ENCODE data around the gene SLC25A46. TPM values are rescaled to one million over a fixed set of nuclear protein-coding genes. Genes with fewer than 3 reads are reported as not detected.
"Not testable (repeated sequence)": the region's sequence is repeated elsewhere in the genome, so short reads cannot be mapped to it uniquely, and the experiment has no call there.

SLC25A46 gene
- total RNA-seq, 1 experiment from 2014 or later = 121 TPM

- no peaks in the 10 kb centered on the region for H3K9me2 ChIP-seq (replicated peaks; ENCODE audit: insufficient read depth, low read length)
- no peak overlapping the region for H3K4me3 ChIP-seq (ENCODE audit: low read length)
- H3K79me2 ChIP-seq (ENCODE audit: low read length) = no peaks in the 10 kb centered on the region
- no peak overlapping the region for H2AFZ ChIP-seq (ENCODE audit: low read length)
- H3K9me3 ChIP-seq (ENCODE audit: low read length) = no peaks in the 10 kb centered on the region
- H3K9ac ChIP-seq (ENCODE audit: low read length) = no peak overlapping the region
- no peak for DNase-seq
- no peaks in the 10 kb centered on the region for H3K36me3 ChIP-seq (ENCODE audit: insufficient read depth, low read length)
- H3K4me2 ChIP-seq (ENCODE audit: low read depth, low read length, poor library complexity, severe bottlenecking) = no peak overlapping the region
- H3K4me1 ChIP-seq (ENCODE audit: low read length) = no peaks in the 10 kb centered on the region
- H3K27ac ChIP-seq (ENCODE audit: low read length) = no peak overlapping the region
- H4K20me1 ChIP-seq (ENCODE audit: insufficient read depth, low read depth, low read length) = no peaks in the 10 kb centered on the region
- no peaks in the 10 kb centered on the region for H3K27me3 ChIP-seq (ENCODE audit: low read length)
These were observed 22.3 kb upstream of the SLC25A46 start for GRCh38 chr5:110716247-110717245.

DNA sequence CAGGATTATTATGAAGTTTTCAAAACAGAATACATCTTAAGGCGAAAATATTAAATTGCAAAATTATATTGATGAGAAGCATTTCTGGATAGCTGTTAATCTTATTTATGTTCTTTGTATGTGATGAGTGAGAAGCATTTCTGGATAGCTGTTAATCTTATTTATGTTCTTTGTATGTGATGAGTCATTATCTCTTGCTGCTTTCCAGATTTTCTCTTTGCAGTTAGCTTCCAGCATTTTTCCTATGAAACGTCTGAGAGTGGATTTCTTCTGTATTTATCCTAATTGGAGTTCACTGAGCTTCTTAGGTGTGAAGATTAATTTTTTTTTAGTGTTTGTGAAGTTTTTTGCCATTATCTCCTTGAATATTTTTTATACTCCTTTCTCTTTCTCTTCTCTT, 20.5 kb upstream of the SLC25A46 start:
- DNase-seq = no peak
- Histone ChIP-seq H4K20me1 (ENCODE audit: insufficient read depth, low read depth, low read length) (no peaks in the 10 kb centered on the region), H3K4me2 (ENCODE audit: low read depth, low read length, poor library complexity, severe bottlenecking) (no peak overlapping the region), H3K4me3 (ENCODE audit: low read length) (no peak overlapping the region), H3K4me1 (ENCODE audit: low read length) (no peaks in the 10 kb centered on the region), H3K9me2 (replicated peaks; ENCODE audit: insufficient read depth, low read length) (no peaks in the 10 kb centered on the region), H2AFZ (ENCODE audit: low read length) (no peak overlapping the region), H3K9ac (ENCODE audit: low read length) (no peak overlapping the region), H3K9me3 (ENCODE audit: low read length) (no peaks in the 10 kb centered on the region), H3K79me2 (ENCODE audit: low read length) (no peaks in the 10 kb centered on the region), H3K27ac (ENCODE audit: low read length) (no peak overlapping the region), H3K36me3 (ENCODE audit: insufficient read depth, low read length) (no peaks in the 10 kb centered on the region), H3K27me3 (ENCODE audit: low read length) (no peaks in the 10 kb centered on the region)

- Histone ChIP-seq H4K20me1 (ENCODE audit: insufficient read depth, low read depth, low read length) (no peaks in the 10 kb centered on the region), H3K4me1 (ENCODE audit: low read length) (peaks cover 9% of the 10 kb centered on the region), H3K79me2 (ENCODE audit: low read length) (no peaks in the 10 kb centered on the region), H3K9me3 (ENCODE audit: low read length) (no peaks in the 10 kb centered on the region), H3K4me3 (ENCODE audit: low read length) (peak within 1 kb of the TSS; percentile 66), H3K36me3 (ENCODE audit: insufficient read depth, low read length) (no peaks in the 10 kb centered on the region), H2AFZ (ENCODE audit: low read length) (peak within 1 kb of the TSS; percentile 100), H3K4me2 (ENCODE audit: low read depth, low read length, poor library complexity, severe bottlenecking) (peak within 1 kb of the TSS; percentile 90), H3K9ac (ENCODE audit: low read length) (peak within 1 kb of the TSS; percentile 43), H3K9me2 (replicated peaks; ENCODE audit: insufficient read depth, low read length) (no peaks in the 10 kb centered on the region), H3K27me3 (ENCODE audit: low read length) (no peaks in the 10 kb centered on the region), H3K27ac (ENCODE audit: low read length) (no peak within 1 kb of the TSS)
- peak; percentile 82 for DNase-seq
These were observed 12.4 kb upstream of the SLC25A46 start, which contains the start of gene TMEM232 for GRCh38 chr5:110726249-110727024. Gene TMEM232, minus strand, starts transcription at chr5:110726671. Its CDS starts 59,319 bp downstream, at chr5:110667352.

GRCh38 chr5:110727025-110727314, 11.8 kb upstream of the SLC25A46 start:
- H2AFZ ChIP-seq (ENCODE audit: low read length) = peak overlapping the region; percentile 100
- no peaks in the 10 kb centered on the region for H3K9me2 ChIP-seq (replicated peaks; ENCODE audit: insufficient read depth, low read length)
- H3K4me1 ChIP-seq (ENCODE audit: low read length) = peaks cover 9% of the 10 kb centered on the region
- peak overlapping the region; percentile 90 for H3K4me2 ChIP-seq (ENCODE audit: low read depth, low read length, poor library complexity, severe bottlenecking)
- H3K4me3 ChIP-seq (ENCODE audit: low read length) = peak overlapping the region; percentile 66
- no peaks in the 10 kb centered on the region for H3K9me3 ChIP-seq (ENCODE audit: low read length)
- H3K9ac ChIP-seq (ENCODE audit: low read length) = peak overlapping the region; percentile 43
- no peaks in the 10 kb centered on the region for H3K36me3 ChIP-seq (ENCODE audit: insufficient read depth, low read length)
- H3K27me3 ChIP-seq (ENCODE audit: low read length) = no peaks in the 10 kb centered on the region
- no peaks in the 10 kb centered on the region for H4K20me1 ChIP-seq (ENCODE audit: insufficient read depth, low read depth, low read length)
- no peaks in the 10 kb centered on the region for H3K79me2 ChIP-seq (ENCODE audit: low read length)
- DNase-seq = no peak
- no peak overlapping the region for H3K27ac ChIP-seq (ENCODE audit: low read length)

DNA sequence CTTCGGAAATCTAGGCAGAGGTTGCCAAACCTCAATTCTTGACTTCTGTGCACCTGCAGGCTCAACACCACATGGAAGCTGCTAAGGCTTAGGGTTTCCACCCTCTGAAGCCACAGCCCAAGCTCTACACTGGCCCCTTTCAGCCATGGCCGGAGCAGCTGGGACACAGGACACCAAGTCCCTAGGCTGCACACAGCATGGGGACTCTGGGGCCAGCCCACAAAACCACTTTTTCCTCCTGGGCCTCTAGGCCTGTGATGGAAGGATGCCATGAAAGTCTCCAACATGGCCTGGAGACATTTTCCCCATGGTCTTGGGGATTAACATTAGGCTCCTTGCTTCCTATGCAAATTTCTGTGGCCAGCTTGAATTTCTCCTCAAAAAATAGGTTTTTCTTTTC, 7.3 kb upstream of the SLC25A46 start:
- H3K4me3 ChIP-seq (ENCODE audit: low read length); H3K9me3 ChIP-seq (ENCODE audit: low read length); H3K79me2 ChIP-seq (ENCODE audit: low read length); DNase-seq; H3K36me3 ChIP-seq (ENCODE audit: insufficient read depth, low read length); H4K20me1 ChIP-seq (ENCODE audit: insufficient read depth, low read depth, low read length); H2AFZ ChIP-seq (ENCODE audit: low read length); H3K9ac ChIP-seq (ENCODE audit: low read length); H3K27me3 ChIP-seq (ENCODE audit: low read length); H3K4me2 ChIP-seq (ENCODE audit: low read depth, low read length, poor library complexity, severe bottlenecking); H3K27ac ChIP-seq (ENCODE audit: low read length); H3K9me2 ChIP-seq (replicated peaks; ENCODE audit: insufficient read depth, low read length): not testable (repeated sequence)
- peaks cover 16% of the 10 kb centered on the region for H3K4me1 ChIP-seq (ENCODE audit: low read length)

- Histone ChIP-seq H3K4me3 (ENCODE audit: low read length) (no peak overlapping the region), H3K4me2 (ENCODE audit: low read depth, low read length, poor library complexity, severe bottlenecking) (no peak overlapping the region), H3K4me1 (ENCODE audit: low read length) (peaks cover 27% of the 10 kb centered on the region), H2AFZ (ENCODE audit: low read length) (no peak overlapping the region), H3K27me3 (ENCODE audit: low read length) (no peaks in the 10 kb centered on the region), H3K9me2 (replicated peaks; ENCODE audit: insufficient read depth, low read length) (no peaks in the 10 kb centered on the region), H3K27ac (ENCODE audit: low read length) (no peak overlapping the region), H3K36me3 (ENCODE audit: insufficient read depth, low read length) (no peaks in the 10 kb centered on the region), H3K79me2 (ENCODE audit: low read length) (peaks cover 3% of the 10 kb centered on the region), H4K20me1 (ENCODE audit: insufficient read depth, low read depth, low read length) (no peaks in the 10 kb centered on the region), H3K9ac (ENCODE audit: low read length) (no peak overlapping the region), H3K9me3 (ENCODE audit: low read length) (no peaks in the 10 kb centered on the region)
- no peak for DNase-seq
These were observed 4.7 kb upstream of the SLC25A46 start for GRCh38 chr5:110734101-110734500.

DNA sequence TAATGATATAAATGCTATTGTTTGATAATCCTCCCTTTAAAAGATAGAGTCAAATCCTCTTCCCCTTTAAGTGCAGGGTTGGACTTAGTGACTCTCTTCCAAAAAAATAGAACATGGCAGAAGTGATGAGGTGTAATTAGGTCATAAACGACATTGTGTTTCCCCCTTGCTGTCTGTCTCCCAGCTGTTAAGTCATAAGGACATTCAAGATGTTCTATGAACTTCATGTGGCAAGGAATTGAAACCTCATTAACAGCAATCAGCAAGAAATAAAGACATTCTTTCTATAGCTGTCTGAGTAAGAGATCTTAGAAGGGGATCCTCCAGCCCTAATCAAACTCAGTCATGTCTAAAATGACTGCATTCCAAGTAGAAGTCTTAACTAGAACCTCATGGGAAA, 3.3 kb upstream of the SLC25A46 start:
- Histone ChIP-seq H3K79me2 (ENCODE audit: low read length) (peaks cover 17% of the 10 kb centered on the region), H3K9ac (ENCODE audit: low read length) (no peak overlapping the region), H3K9me2 (replicated peaks; ENCODE audit: insufficient read depth, low read length) (no peaks in the 10 kb centered on the region), H2AFZ (ENCODE audit: low read length) (no peak overlapping the region), H3K27ac (ENCODE audit: low read length) (no peak overlapping the region), H3K9me3 (ENCODE audit: low read length) (no peaks in the 10 kb centered on the region), H3K4me2 (ENCODE audit: low read depth, low read length, poor library complexity, severe bottlenecking) (peak overlapping the region; percentile 99), H4K20me1 (ENCODE audit: insufficient read depth, low read depth, low read length) (no peaks in the 10 kb centered on the region), H3K4me3 (ENCODE audit: low read length) (no peak overlapping the region), H3K27me3 (ENCODE audit: low read length) (no peaks in the 10 kb centered on the region), H3K36me3 (ENCODE audit: insufficient read depth, low read length) (no peaks in the 10 kb centered on the region), H3K4me1 (ENCODE audit: low read length) (peaks cover 36% of the 10 kb centered on the region)
- DNase-seq = no peak

DNA sequence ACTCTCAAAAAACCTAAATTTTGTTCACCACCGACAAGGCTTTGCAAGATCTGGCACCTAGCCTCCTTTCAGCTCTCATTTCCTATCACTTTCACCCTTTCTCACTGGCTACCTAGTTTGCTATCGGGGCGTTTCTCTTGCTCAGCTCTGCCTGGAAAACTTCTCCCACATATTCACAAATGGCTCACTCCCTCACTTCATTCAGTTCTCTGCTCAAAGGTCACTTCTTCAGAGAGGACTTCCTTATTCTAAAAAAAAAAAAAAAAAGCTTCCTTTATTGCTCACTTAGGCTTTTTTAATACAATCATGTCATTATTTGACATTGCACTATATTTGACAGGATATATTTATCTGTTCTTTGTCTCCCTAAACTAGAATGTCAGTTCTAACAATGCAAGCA, 2.1 kb upstream of the SLC25A46 start:
- Histone ChIP-seq H3K27me3 (ENCODE audit: low read length) (no peaks in the 10 kb centered on the region), H3K4me1 (ENCODE audit: low read length) (peaks cover 44% of the 10 kb centered on the region), H3K9ac (ENCODE audit: low read length) (peak overlapping the region; percentile 5; the same call in 1 of the 2 replicates), H3K4me3 (ENCODE audit: low read length) (peak overlapping the region; percentile 27; the same call in 1 of the 2 replicates), H3K27ac (ENCODE audit: low read length) (no peak overlapping the region), H3K9me3 (ENCODE audit: low read length) (no peaks in the 10 kb centered on the region), H3K9me2 (replicated peaks; ENCODE audit: insufficient read depth, low read length) (no peaks in the 10 kb centered on the region), H4K20me1 (ENCODE audit: insufficient read depth, low read depth, low read length) (no peaks in the 10 kb centered on the region), H3K79me2 (ENCODE audit: low read length) (peaks cover 29% of the 10 kb centered on the region), H3K36me3 (ENCODE audit: insufficient read depth, low read length) (no peaks in the 10 kb centered on the region; the same call in 1 of the 2 replicates), H3K4me2 (ENCODE audit: low read depth, low read length, poor library complexity, severe bottlenecking) (peak overlapping the region; percentile 99), H2AFZ (ENCODE audit: low read length) (peak overlapping the region; percentile 65)
- peak; percentile 51 for DNase-seq

All from Karpas-422 (cell line).